Mammary epithelial cell (primary cell): ENCODE results near the gene AKR1A1.
"Not testable (repeated sequence)": the region's sequence is repeated elsewhere in the genome, so short reads cannot be mapped to it uniquely, and the experiment has no call there.

Experiments
- EZH2 ChIP-seq: IDR thresholded peaks from 2 replicates; pipeline ENCODE4 v1.6.1; 2012; ENCODE audit warnings: low read length, inconsistent platforms, borderline replicate concordance
- TF ChIP-seq, protein P1 (sequence below), 2 donors: IDR thresholded peaks in 1 of 2; conservative IDR thresholded peaks in 1 of 2; 2 replicates each; pipeline ENCODE4 v1.5.1; 2011 to 2012; ENCODE audit warnings: inconsistent platforms in 2 of 2, low read length in 2 of 2, mild to moderate bottlenecking in 2 of 2, control low read depth in 1 of 2, low read depth in 1 of 2; ENCODE audit not compliant: insufficient read depth in 1 of 2; ENCODE audit errors: extremely low read depth in 1 of 2

DNA sequence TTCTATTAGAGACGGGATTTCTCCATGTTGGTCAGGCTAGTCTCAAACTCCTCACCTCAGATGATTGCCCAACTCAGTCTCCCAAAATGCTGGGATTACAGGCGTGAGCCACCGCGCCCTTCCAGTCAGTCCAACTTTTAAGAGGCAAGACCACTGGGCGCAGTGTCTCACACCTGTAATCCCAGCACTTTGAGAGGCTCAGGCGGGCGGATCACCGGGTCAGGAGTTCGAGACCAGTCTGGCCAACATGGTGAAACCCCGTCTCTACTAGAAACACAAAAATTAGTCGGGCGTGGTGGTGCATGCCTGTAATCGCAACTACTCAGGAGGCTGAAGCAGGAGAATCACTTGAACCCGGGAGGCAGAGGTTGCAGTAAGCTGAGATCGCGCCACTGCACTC is 30.9 kb upstream of the AKR1A1 start:
- TF ChIP-seq, protein P1, sequence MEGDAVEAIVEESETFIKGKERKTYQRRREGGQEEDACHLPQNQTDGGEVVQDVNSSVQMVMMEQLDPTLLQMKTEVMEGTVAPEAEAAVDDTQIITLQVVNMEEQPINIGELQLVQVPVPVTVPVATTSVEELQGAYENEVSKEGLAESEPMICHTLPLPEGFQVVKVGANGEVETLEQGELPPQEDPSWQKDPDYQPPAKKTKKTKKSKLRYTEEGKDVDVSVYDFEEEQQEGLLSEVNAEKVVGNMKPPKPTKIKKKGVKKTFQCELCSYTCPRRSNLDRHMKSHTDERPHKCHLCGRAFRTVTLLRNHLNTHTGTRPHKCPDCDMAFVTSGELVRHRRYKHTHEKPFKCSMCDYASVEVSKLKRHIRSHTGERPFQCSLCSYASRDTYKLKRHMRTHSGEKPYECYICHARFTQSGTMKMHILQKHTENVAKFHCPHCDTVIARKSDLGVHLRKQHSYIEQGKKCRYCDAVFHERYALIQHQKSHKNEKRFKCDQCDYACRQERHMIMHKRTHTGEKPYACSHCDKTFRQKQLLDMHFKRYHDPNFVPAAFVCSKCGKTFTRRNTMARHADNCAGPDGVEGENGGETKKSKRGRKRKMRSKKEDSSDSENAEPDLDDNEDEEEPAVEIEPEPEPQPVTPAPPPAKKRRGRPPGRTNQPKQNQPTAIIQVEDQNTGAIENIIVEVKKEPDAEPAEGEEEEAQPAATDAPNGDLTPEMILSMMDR (conservative IDR thresholded peaks at IDR 0.05 in 1 of 2, IDR thresholded peaks at IDR 0.05 in 1 of 2; ENCODE audit: extremely low read depth in 1 of 2, insufficient read depth in 1 of 2, low read depth in 1 of 2, low read length in 2 of 2): not testable (repeated sequence)
- not testable (repeated sequence) for TF ChIP-seq EZH2
